HG02571 (cell line): ENCODE measurements around the gene CTXND1.

Experiments
- ATAC-seq: cut with Tn5 transposase; IDR thresholded peaks from one replicate; pipeline ENCODE4 v1.9.1; 2021; ENCODE audit warnings: mild to moderate bottlenecking, moderate library complexity; ENCODE audit not compliant: unreplicated experiment

The CTXND1 gene

GRCh38 chr15:80259942-80260510 lies 8.0 kb upstream of the CTXND1 start:
- no peak for ATAC-seq

GRCh38 chr15:80251428-80252120 lies 439 bp downstream of the CTXND1 start:
- no peak for ATAC-seq

GRCh38 chr15:80250614-80251427 lies 1.2 kb downstream of the CTXND1 start:
- no peak for ATAC-seq

DNA sequence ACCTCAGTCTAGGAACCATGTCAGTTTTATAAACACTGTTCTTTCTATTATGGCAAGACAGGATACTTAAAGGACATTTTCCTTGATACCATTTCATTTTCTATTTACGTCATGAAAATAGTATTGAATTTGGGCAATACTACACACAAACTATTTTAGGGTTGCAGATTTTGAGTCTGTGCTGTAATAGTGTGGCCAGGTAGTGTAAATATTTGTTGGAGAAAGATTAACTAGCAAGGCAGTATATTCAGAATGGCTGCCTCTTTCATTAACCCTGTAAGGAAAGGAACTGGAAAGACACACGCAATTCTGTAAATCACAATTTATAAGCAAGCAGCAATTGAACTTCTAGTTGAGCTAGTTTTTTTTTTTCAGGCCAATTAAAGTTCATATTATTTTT lies 2.0 kb downstream of the CTXND1 start:
- ATAC-seq, result no peak

DNA sequence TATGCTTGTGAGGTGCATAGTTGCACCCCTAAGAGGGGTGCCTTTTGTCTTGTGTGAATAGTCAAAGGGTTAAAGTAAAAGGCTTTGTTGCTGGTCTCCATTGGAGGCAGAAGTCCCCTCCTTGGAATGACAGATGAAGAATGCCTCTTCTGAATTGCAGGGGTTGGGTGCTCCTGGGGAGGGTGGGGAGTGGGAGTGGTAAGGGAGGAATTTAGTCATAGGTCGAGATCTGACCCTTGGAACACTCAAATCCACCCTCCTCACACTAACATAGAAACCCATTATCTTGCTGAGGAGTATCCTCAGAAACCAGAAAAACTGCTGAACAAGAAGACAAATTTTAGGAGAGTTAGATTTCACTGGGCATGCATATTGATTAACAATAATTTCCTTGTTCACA lies 4.7 kb downstream of the CTXND1 start:
- no peak for ATAC-seq

DNA sequence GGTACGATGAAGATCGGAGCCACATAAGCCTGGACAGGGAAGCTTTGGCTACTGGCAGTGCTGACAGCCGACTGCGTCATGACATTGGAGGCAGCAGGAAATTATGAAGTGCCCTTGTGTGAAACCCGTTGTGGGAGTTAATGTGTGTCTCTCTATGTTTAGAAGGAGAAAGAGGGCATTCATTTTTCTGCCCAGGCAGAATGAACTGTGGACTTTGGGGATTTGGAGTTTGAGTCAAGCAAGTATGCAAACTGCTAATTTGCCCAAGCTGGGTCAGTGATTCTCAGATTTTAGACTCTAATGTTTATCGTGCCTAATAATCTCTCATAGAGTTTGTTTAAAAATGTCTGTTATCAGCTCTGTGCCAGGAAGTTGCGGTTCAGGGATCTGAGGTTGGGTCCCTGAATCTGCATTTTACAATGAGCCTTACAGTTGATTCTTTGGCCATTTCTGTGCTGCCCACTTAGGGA lies 5.6 kb downstream of the CTXND1 start:
- no peak for ATAC-seq

GRCh38 chr15:80242802-80243201 lies 9.2 kb downstream of the CTXND1 start:
- no peak for ATAC-seq

DNA sequence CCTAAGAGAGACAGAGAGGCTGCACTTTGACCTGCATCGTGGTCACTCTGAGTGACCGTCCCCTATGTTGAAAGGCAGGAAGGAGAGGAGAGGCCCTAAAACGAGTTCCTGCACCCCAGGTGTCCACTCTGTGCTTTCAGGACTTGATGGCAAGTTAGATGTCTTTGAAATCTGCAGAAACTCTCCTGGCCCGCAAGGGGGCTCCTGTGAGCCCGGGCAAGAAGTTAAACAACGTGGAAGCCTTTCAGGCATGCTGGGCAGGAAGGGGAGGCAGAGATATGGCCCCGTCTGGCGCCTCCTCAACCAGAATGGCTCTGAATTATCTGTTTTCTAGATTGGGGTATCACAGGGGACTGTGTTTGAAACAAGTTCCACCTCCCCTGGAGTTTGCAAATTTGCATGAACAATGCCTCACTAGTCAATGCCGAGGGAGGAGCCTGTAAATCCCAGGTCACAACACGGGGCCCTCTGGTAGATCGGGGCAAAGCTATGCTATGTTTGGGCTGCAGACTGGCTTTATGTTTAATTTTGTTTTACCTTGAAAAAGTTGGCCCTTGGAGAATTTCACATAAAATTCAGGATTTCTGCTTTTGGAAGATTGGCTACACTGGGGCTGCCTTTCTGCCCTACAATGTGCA lies 9.8 kb downstream of the CTXND1 start:
- ATAC-seq, result no peak

GRCh38 chr15:80241508-80241907 lies 10.5 kb downstream of the CTXND1 start:
- ATAC-seq, result no peak

GRCh38 chr15:80240276-80240675 lies 11.7 kb downstream of the CTXND1 start:
- no peak for ATAC-seq

- ATAC-seq, result no peak
Observed at GRCh38 chr15:80234883-80235282, 17.1 kb downstream of the CTXND1 start.

DNA sequence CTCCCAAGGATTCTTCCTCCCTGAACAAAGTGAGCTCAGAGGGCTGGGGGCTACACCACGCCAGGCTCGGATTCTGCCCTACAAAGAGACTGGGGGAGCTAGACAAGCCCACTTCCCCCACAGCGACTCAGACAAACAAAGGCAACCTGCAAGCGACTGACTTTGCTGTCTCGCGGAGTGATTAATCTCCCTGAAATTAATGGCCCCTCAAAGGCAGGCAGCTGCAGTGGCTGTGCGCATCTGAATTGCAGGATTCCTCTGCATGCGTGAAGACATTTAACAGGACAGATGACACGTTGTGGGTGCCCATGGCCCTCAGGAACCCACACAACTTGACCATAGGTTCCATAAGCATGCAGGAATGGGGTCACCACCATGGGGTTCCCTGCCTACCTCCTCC lies 18.4 kb downstream of the CTXND1 start:
- ATAC-seq, result no peak

DNA sequence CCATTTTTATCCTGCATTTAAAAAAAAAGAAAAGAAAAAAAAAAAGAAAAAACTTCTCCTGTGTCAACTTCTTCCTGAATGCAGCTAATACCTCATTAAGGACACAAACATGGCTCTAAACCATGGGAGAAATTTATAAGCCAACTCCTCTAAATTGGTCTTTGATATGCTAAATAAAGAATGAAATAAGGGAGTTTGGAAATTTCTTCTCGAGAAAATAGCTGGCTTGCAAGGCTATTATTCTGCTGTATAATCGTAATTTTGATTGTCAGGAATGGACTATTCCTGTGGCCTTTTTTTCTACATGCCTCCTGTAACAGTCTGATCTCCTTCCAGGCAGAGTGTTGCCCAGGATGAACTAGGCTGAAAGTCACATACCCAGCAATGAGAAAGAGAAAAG lies 20.6 kb downstream of the CTXND1 start:
- no peak for ATAC-seq

DNA sequence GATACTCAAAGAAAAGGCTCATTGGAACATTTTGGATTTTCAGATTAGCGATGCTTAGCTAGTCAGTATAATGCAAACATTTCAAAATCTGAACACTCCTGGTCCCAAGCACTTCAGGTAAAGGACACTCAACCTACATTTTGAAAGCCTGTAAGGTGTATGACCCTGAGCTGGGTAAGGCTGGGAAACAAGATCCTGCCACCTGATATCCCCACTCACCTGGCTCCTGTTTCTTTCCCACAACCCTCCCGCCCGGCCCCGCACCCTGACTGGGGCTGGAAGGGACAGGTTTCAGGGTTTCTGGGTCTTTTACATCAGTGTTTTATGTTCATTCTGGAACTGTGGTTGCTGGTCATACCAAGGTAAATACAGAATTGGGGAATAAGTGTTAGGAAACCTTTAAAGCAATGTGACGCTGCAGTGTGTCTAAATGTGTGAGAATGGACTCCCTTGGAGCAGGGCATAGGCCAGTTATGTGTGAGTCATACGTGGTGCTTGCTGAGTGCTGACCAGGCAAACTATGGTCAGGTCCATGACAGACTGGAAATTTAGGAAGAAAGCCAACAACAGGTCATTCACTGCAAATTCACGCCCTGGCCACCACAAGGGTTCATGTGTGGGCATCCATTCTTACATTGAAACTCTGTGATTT lies 22.9 kb downstream of the CTXND1 start:
- ATAC-seq, result no peak

- no peak for ATAC-seq
Observed at GRCh38 chr15:80219955-80220354, 32.1 kb downstream of the CTXND1 start.

DNA sequence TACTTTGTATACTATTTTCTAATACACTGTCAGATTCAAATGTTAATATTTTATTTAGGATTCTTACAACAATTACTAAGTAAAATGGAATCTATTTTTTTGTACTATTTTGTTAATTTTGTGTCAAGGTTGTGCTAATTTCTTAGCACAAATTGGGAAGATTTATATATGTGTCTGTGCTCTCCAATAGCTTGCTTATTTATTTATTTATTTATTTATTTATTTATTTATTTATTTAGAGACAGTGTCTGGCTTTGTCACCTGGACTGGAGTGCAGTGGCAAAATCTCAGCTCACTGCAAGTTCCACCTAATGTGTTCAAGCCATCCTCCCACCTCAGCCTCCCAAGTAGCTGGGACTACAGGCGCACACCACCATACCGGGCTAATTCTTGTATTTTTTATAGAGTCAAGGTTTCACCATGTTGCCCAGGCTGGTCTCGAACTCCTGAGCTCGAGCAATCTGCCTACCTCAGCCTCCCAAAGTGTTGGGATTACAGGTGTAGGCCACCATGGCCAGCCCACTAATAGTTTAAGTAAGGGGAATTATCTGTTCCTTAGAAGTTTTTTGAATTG lies 34.6 kb downstream of the CTXND1 start:
- no peak for ATAC-seq

GRCh38 chr15:80216911-80217310 lies 35.1 kb downstream of the CTXND1 start:
- no peak for ATAC-seq

DNA sequence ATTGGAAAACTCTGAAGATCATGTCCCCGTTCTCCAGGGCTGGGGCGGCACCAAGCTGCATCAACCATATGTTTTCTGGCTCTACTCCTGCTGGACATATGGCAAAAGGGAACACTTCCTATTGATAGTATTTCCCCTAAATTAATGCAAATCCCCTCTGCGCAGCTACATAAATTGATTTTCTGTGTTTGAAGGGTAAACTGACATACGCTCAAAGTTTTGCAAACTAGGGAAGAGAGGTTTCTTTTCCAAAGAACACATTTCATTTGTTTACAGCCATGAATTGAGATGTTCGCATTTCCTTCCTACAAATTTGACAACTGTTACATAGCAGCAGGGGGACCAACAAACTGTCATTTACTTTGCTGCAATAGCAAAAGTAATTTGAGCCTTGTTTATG lies 35.9 kb downstream of the CTXND1 start:
- ATAC-seq, result no peak

DNA sequence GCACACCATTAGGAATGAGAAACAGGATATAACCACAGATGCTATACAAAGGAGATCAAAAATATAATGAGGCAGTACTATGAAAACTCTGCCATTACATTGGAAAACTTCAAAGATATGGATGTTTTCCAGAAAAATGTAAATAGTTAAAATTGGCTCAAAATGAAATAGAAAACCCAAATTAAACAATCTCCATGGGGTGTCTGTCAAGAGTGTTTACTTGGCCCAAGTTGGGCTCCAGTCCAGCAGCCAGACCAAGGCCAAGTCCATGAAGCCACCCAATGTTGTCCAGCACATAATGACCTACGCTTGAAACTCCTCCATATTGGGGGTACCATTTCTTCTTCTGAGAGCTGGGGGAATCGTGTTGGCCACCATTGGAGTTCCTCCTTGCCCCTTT lies 37.1 kb downstream of the CTXND1 start:
- no peak for ATAC-seq

DNA sequence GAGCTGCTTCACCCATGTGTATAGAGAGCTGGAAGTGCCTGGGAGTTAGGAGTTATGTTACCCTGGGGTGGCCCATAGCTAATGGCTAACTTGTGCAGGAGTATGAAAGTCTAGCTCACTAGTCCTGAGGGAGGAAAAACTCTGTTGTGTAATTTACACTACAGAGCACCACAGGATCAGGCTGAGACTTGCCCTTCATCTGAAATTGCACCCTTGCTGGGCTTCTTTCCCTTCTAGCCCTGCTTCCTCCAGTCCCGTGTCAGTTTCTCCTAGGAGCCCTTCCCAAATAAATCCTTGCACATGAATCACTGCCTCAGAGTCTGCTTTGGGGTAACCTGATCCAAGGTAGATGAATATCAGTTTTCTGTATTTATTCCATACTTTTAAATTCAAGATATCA lies 40.0 kb downstream of the CTXND1 start:
- ATAC-seq, result no peak
